ENCODE measurements around the gene ZBTB12. TPM values are rescaled to one million over a fixed set of nuclear protein-coding genes. Genes with fewer than 3 reads are reported as not detected.

Gene ZBTB12
- total and polyA plus RNA-seq, 10 of the 15 experiments (the other 5 are each of a cell fraction or from before 2014, with no cell fraction given) = 0.81 to 4.5 (median 1.7) TPM; not detected in 4

DNA sequence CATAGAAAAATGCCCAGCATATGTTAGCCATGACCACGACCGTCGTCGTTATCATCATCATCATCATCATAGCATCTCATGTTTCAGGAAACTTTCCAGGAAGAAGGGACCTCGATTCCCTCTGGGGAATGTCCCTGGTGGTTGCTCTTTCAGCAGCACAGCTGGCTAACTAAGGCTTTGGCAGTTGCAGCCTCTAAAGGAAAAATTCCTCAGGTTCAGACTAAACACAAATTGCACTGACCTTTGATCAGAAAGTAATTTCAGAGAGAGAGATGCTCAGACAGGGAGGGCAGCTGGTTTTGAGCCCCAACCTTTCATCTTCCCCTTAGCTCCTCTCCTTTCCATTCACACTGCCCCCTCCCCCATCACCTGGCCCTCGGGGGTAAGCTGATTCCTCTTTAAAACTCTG is 38.4 kb upstream of the ZBTB12 start (continued):
- no peak for TF ChIP-seq JUNB (IDR thresholded peaks at IDR 0.05)

DNA sequence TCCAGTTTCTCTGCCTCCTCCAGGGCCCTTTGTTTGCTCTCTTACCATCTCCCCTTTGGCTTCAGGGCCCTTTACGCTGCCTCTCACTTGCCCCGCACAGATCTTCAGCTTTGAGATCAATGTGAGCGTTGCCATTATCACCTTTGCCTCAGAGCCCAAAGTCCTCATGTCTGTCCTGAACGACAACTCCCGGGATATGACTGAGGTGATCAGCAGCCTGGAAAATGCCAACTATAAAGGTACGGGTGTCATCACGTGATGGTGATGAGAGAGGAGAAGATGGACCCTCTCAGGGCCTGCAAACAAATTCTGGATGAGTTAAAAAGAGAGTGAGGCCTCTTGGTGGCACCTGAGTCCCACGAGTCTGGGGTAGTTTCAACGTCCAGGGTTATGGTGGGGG is 33.9 kb upstream of the ZBTB12 start:
- Histone ChIP-seq H4K20me1 (ENCODE audit: control insufficient read depth, insufficient read depth) (no peaks in the 10 kb centered on the region), H3K4me3 (no peak overlapping the region), H2AFZ (ENCODE audit: control insufficient read depth, low read depth, low read length) (no peak overlapping the region), H3K79me2 (ENCODE audit: control insufficient read depth, insufficient read depth, low read length) (no peaks in the 10 kb centered on the region), H3K27me3 (replicated peaks in 1 of 2; ENCODE audit: control insufficient read depth in 2 of 2, insufficient read depth in 2 of 2, low read length in 1 of 2) (peaks cover 0 to 2% of the 10 kb centered on the region in 2 experiments; a peak in 2 of 4 replicates), H3K4me2 (ENCODE audit: control insufficient read depth, insufficient read depth) (no peak overlapping the region), H3K4me1 (ENCODE audit: control insufficient read depth, insufficient read depth, low read length) (no peaks in the 10 kb centered on the region), H3K27ac (ENCODE audit: control insufficient read depth, insufficient read depth) (no peak overlapping the region), H3K9ac (ENCODE audit: control insufficient read depth, insufficient read depth, low read length) (no peak overlapping the region), H3K36me3 (ENCODE audit: control insufficient read depth in 2 of 2, insufficient read depth in 2 of 2, low read length in 1 of 2) (no peaks in the 10 kb centered on the region), H3K9me3 (replicated peaks; ENCODE audit: control insufficient read depth, insufficient read depth, low read length) (no peaks in the 10 kb centered on the region)
- RAD21 ChIA-PET (ENCODE audit: unreplicated experiment) = no interaction called here
- POLR2A ChIA-PET = no interaction called here
- no peak for DNase-seq (ENCODE audit: low read depth, low spot score)
- ATAC-seq = no peak
- no TSS peak for BruUV-seq (replicated peaks)
- in situ Hi-C loops (cut with MboI) = no loop called here
- TF ChIP-seq SP1 (IDR thresholded peaks at IDR 0.05; ENCODE audit: low read depth, low read length) = no peak
- TF ChIP-seq TARDBP (IDR thresholded peaks at IDR 0.05; ENCODE audit: borderline replicate concordance) = no peak
- no peak for TF ChIP-seq ZNF217 (IDR thresholded peaks at IDR 0.05)
- TF ChIP-seq RBBP5 (conservative IDR thresholded peaks at IDR 0.05) = no peak
- TF ChIP-seq, protein P1, sequence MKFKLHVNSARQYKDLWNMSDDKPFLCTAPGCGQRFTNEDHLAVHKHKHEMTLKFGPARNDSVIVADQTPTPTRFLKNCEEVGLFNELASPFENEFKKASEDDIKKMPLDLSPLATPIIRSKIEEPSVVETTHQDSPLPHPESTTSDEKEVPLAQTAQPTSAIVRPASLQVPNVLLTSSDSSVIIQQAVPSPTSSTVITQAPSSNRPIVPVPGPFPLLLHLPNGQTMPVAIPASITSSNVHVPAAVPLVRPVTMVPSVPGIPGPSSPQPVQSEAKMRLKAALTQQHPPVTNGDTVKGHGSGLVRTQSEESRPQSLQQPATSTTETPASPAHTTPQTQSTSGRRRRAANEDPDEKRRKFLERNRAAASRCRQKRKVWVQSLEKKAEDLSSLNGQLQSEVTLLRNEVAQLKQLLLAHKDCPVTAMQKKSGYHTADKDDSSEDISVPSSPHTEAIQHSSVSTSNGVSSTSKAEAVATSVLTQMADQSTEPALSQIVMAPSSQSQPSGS (IDR thresholded peaks at IDR 0.05; ENCODE audit: low read length) = no peak
- no peak for TF ChIP-seq BACH1 (IDR thresholded peaks at IDR 0.05; ENCODE audit: borderline replicate concordance)
- TF ChIP-seq STAT1 (conservative IDR thresholded peaks at IDR 0.05) = no peak
- no peak for TF ChIP-seq RUNX3 (IDR thresholded peaks at IDR 0.05; ENCODE audit: low read length)
- TF ChIP-seq, protein P2, sequence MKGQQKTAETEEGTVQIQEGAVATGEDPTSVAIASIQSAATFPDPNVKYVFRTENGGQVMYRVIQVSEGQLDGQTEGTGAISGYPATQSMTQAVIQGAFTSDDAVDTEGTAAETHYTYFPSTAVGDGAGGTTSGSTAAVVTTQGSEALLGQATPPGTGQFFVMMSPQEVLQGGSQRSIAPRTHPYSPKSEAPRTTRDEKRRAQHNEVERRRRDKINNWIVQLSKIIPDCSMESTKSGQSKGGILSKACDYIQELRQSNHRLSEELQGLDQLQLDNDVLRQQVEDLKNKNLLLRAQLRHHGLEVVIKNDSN (IDR thresholded peaks at IDR 0.05; ENCODE audit: borderline replicate concordance, extremely low read length, insufficient read depth, low read depth, low read length) = no peak
- TF ChIP-seq RCOR1 (conservative IDR thresholded peaks at IDR 0.05; ENCODE audit: low read depth, low read length) = no peak
- TF ChIP-seq SMARCA5 (IDR thresholded peaks at IDR 0.05) = no peak
- no peak for TF ChIP-seq HDAC6 (IDR thresholded peaks at IDR 0.05; ENCODE audit: unreplicated experiment)
- TF ChIP-seq, protein P3, sequence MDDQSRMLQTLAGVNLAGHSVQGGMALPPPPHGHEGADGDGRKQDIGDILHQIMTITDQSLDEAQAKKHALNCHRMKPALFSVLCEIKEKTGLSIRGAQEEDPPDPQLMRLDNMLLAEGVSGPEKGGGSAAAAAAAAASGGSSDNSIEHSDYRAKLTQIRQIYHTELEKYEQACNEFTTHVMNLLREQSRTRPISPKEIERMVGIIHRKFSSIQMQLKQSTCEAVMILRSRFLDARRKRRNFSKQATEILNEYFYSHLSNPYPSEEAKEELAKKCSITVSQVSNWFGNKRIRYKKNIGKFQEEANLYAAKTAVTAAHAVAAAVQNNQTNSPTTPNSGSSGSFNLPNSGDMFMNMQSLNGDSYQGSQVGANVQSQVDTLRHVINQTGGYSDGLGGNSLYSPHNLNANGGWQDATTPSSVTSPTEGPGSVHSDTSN (IDR thresholded peaks at IDR 0.05; ENCODE audit: insufficient replicate concordance, low read depth, low read length) = no peak
- no peak for TF ChIP-seq DPF2 (IDR thresholded peaks at IDR 0.05)
- 35% methylated on average over 9 of the region's 9 CpGs for WGBS (ENCODE audit: insufficient coverage, insufficient replicate concordance, low lambda C conversion rate, missing lambda C conversion rate)
- CTCF ChIA-PET = interaction anchor here (0.7 to 1.0 kb wide), 2 partner anchors 10 to 24 kb away, joined by 3 read pairs; no protein-coding TSS in a partner anchor
- no peak for FAIRE-seq
- intact Hi-C loops (cut with micrococcal nuclease; ENCODE audit: unreplicated experiment) = no loop called here
- SMC1A ChIA-PET (ENCODE audit: uncharacterized antibody, unreplicated experiment) = interaction anchor here (0.7 to 1.1 kb wide), 2 partner anchors 10 to 113 kb away, joined by 3 to 5 read pairs; no protein-coding TSS in a partner anchor

Data from GM12878 (cell line).